Endothelial cell of umbilical vein (primary cell): ENCODE results near the gene ANKH. TPM values are rescaled to one million over a fixed set of nuclear protein-coding genes. Genes with fewer than 3 reads are reported as not detected.

Experiments used
- BruUV-seq: library from RNA; stranded (reverse); fragments of 400-500 nt; replicated peaks from 2 replicates; lab custom pipeline; 2021; lab: Mats Ljungman, UMichigan
- CTCF ChIA-PET: fragments of 300-600, 350-600 bp; sonication (Branson Sonifier 250); formaldehyde crosslinking; loops from one replicate; lab custom pipeline; 2021; ENCODE audit warnings: antibody characterized with exemption, inconsistent platforms; lab: Charles Lee
- POLR2A ChIA-PET: fragments of 300-600, 350-600 bp; sonication (Branson Sonifier 250); formaldehyde crosslinking; loops from one replicate; lab custom pipeline; 2021; ENCODE audit warnings: antibody characterized with exemption, inconsistent platforms; lab: Charles Lee
- DNase-seq: peaks from one replicate; pipeline ENCODE4 v3.0.0-alpha.2; 2011; ENCODE audit warnings: low read depth, low spot score
- FAIRE-seq: peaks from 2 replicates; lab custom pipeline; 2011; peaks lifted over from hg19 to GRCh38; lab: Jason Lieb, UNC
- H2AFZ ChIP-seq: 2 replicates; pipeline ENCODE4 v1.6.0; 2012; ENCODE audit warnings: low read depth, low read length, control low read depth, inconsistent platforms
- H3K27ac ChIP-seq: 2 replicates; pipeline ENCODE4 v1.5.1; 2011; ENCODE audit warnings: low read depth, mild to moderate bottlenecking, control low read depth, low read length, moderate library complexity; ENCODE audit not compliant: insufficient read depth
- H3K27me3 ChIP-seq, 2 experiments: 2 replicates each; pipeline versions ENCODE4 v1.6.0 to v1.6.1; 2011; ENCODE audit warnings: low read length in 2 of 2, mixed read lengths in 1 of 2; ENCODE audit not compliant: control insufficient read depth in 2 of 2, insufficient read depth in 2 of 2
- H3K36me3 ChIP-seq, 2 experiments: 2 replicates in 1 of 2; 3 replicates in 1 of 2; pipeline ENCODE4 v1.5.1; 2011; ENCODE audit warnings: low read length in 2 of 2, mild to moderate bottlenecking in 1 of 2, moderate library complexity in 1 of 2; ENCODE audit not compliant: control insufficient read depth in 2 of 2, insufficient read depth in 2 of 2; ENCODE audit errors: extremely low read depth in 1 of 2
- H3K4me1 ChIP-seq: 3 replicates; pipeline ENCODE4 v1.5.1; 2011; ENCODE audit warnings: mild to moderate bottlenecking, low read length; ENCODE audit not compliant: control insufficient read depth, insufficient read depth; ENCODE audit errors: extremely low read depth
- H3K4me2 ChIP-seq: 2 replicates; pipeline ENCODE4 v1.6.1; 2011; ENCODE audit warnings: low read length, control low read depth, mixed read lengths; ENCODE audit not compliant: insufficient read depth
- H3K4me3 ChIP-seq, 3 experiments: fragments of 200-600 bp in 1 of 3; sonication (generic), shearing (Covaris generic) in 1 of 3; replicated peaks in 1 of 3; 2 replicates each; pipeline ENCODE4 v1.5.1; 2011 to 2016; ENCODE audit warnings: control low read depth in 3 of 3, low read length in 3 of 3, mild to moderate bottlenecking in 2 of 3, inconsistent platforms in 1 of 3, low read depth in 1 of 3, moderate library complexity in 1 of 3; ENCODE audit not compliant: insufficient read depth in 1 of 3
- H3K79me2 ChIP-seq: 2 replicates; pipeline ENCODE4 v1.6.0; 2012; ENCODE audit warnings: low read length, inconsistent platforms; ENCODE audit not compliant: control insufficient read depth, insufficient read depth
- H3K9ac ChIP-seq: replicated peaks from 2 replicates; pipeline ENCODE3; 2011; ENCODE audit warnings: low read length, control low read depth; ENCODE audit not compliant: insufficient read depth; ENCODE audit errors: extremely low read depth
- H3K9me1 ChIP-seq: replicated peaks from 3 replicates; pipeline ENCODE4 v1.6.0; 2011; ENCODE audit warnings: mild to moderate bottlenecking, low read length; ENCODE audit not compliant: control insufficient read depth, insufficient read depth; ENCODE audit errors: extremely low read depth
- H3K9me3 ChIP-seq: replicated peaks from 2 replicates; pipeline ENCODE4 v1.5.1; 2012; ENCODE audit warnings: low read length, inconsistent platforms; ENCODE audit not compliant: control insufficient read depth, insufficient read depth
- H4K20me1 ChIP-seq: replicated peaks from 2 replicates; pipeline ENCODE3; 2011; ENCODE audit warnings: mild to moderate bottlenecking, low read length; ENCODE audit not compliant: control insufficient read depth, insufficient read depth; ENCODE audit errors: extremely low read depth
- CTCF ChIP-seq, 2 donors: IDR thresholded peaks; 1 replicate in 1 of 2; 2 replicates in 1 of 2; pipeline ENCODE4 v1.5.1; 2011; ENCODE audit warnings: low read length in 2 of 2, mild to moderate bottlenecking in 2 of 2, moderate library complexity in 2 of 2, control low read depth in 1 of 2, inconsistent platforms in 1 of 2, low read depth in 1 of 2; ENCODE audit not compliant: insufficient read depth in 1 of 2; ENCODE audit errors: extremely low read depth in 1 of 2
- EZH2 ChIP-seq: IDR thresholded peaks from 2 replicates; pipeline ENCODE4 v1.6.1; 2012; ENCODE audit warnings: borderline replicate concordance, low read depth, mild to moderate bottlenecking, moderate library complexity, low read length, inconsistent platforms; ENCODE audit not compliant: severe bottlenecking
- FOS ChIP-seq: IDR thresholded peaks from 2 replicates; pipeline ENCODE4 v1.6.1; 2011; ENCODE audit warnings: mild to moderate bottlenecking, low read length, moderate library complexity, borderline replicate concordance; ENCODE audit not compliant: insufficient read depth
- GATA2 ChIP-seq: IDR thresholded peaks from 2 replicates; pipeline ENCODE4 v1.7.0; 2011; ENCODE audit warnings: low read depth, mild to moderate bottlenecking, moderate library complexity, mixed read lengths, low read length; ENCODE audit not compliant: insufficient read length, insufficient read depth
- JUN ChIP-seq: IDR thresholded peaks from 2 replicates; pipeline ENCODE4 v1.6.1; 2011; ENCODE audit warnings: borderline replicate concordance, low read depth; ENCODE audit not compliant: insufficient read length, insufficient read depth
- MAX ChIP-seq: IDR thresholded peaks from 2 replicates; pipeline ENCODE4 v1.6.1; 2011; ENCODE audit not compliant: insufficient read depth, insufficient read length
- MYC ChIP-seq: IDR thresholded peaks from one replicate; pipeline ENCODE4 v1.6.1; 2011; ENCODE audit warnings: mild to moderate bottlenecking, low read depth, low read length
- POLR2A ChIP-seq: IDR thresholded peaks from 2 replicates; pipeline ENCODE4 v1.6.1; 2012; ENCODE audit warnings: low read depth, mild to moderate bottlenecking, control low read depth, low read length
- POLR2AphosphoS5 ChIP-seq: IDR thresholded peaks from 2 replicates; pipeline ENCODE4 v1.6.1; 2012; ENCODE audit warnings: low read depth, mild to moderate bottlenecking, control low read depth, low read length, moderate library complexity; ENCODE audit not compliant: insufficient read depth
- dilution Hi-C: fragments of 300-500 bp; cut with MboI; formaldehyde crosslinking; loops from one replicate; pipeline ENCODE4 v1.15.0; 2019; ENCODE audit warnings: low sequenced_read_pairs; ENCODE audit not compliant: extremely low pct_ligation_motif_present
- intact Hi-C: fragments of 100-400 bp; cut with micrococcal nuclease; formaldehyde crosslinking; loops from one replicate; pipeline ENCODE4 v1.10.0; 2022
- polyA plus RNA-seq, 4 experiments: library from polyadenylated mRNA; depleted of rRNA in 3 of 4; stranded (reverse) in 3 of 4; unstranded in 1 of 4; fragments of >200 nt; gene quantifications; 2 replicates each; pipeline versions ENCODE4 v1.2.1 to v1.2.3, GENCODE V29; 2011 to 2012; ENCODE audit warnings: missing spikeins in 1 of 4
- total RNA-seq: library from RNA; stranded (reverse); gene quantifications from 2 replicates; pipeline ENCODE4 v1.2.3, GENCODE V29; 2021

The ANKH gene
- total and polyA plus RNA-seq, 2 donors (not counting 3 experiments of a cell fraction or from before 2014, with no cell fraction given), result 12.7 to 31.4 TPM

GRCh38 chr5:14813747-14814146 is 57.8 kb downstream of the ANKH start:
- no peaks in the 10 kb centered on the region for H4K20me1 ChIP-seq
- no peaks in the 10 kb centered on the region for H3K27me3 ChIP-seq
- no peak for FAIRE-seq
- no peak for DNase-seq
- ChIA-PET POLR2A (no interaction called here), CTCF (no interaction called here)
- H3K79me2 ChIP-seq, result no peaks in the 10 kb centered on the region
- H3K4me3 ChIP-seq, result no peak overlapping the region
- no peak overlapping the region for H3K9ac ChIP-seq
- no peak overlapping the region for H3K4me2 ChIP-seq
- dilution Hi-C loops (no loop called here), intact Hi-C loops (loop anchor here (2.0 kb wide), 1 partner anchor 85 kb away; no protein-coding TSS in a partner anchor)
- BruUV-seq, result no TSS peak
- H3K9me3 ChIP-seq, result no peaks in the 10 kb centered on the region
- H3K27ac ChIP-seq, result no peak overlapping the region
- peaks cover 20% of the 10 kb centered on the region for H3K4me1 ChIP-seq
- no peaks in the 10 kb centered on the region for H3K9me1 ChIP-seq
- no peaks in the 10 kb centered on the region for H3K36me3 ChIP-seq
- no peak overlapping the region for H2AFZ ChIP-seq
- TF ChIP-seq JUN (no peak), GATA2 (no peak), POLR2A (no peak), CTCF (IDR thresholded peaks at IDR 0.05; ENCODE audit: extremely low read depth in 1 of 2, insufficient read depth in 1 of 2, low read depth in 1 of 2, low read length in 2 of 2) (no peak), EZH2 (no peak), MAX (no peak), FOS (no peak), POLR2AphosphoS5 (no peak), MYC (no peak)
